SK-N-SH (cell line): ENCODE measurements around the gene AOC1. TPM values are rescaled to one million over a fixed set of nuclear protein-coding genes. Genes with fewer than 3 reads are reported as not detected.

ENCODE experiments used
- CTCF ChIA-PET: fragments of 300-600, 350-600 bp; formaldehyde crosslinking; extraction: SDS; loops from one replicate; lab custom pipeline; 2021; lab: Yijun Ruan, JAX
- POLR2A ChIA-PET: fragments of 350-600 bp; sonication (Branson Sonifier 250); formaldehyde crosslinking; extraction: SDS; loops from one replicate; lab custom pipeline; 2020; ENCODE audit warnings: antibody characterized with exemption, inconsistent platforms; lab: Yijun Ruan, JAX
- DNase-seq: peaks from one replicate; pipeline ENCODE4 v3.0.0; 2012
- H2AFZ ChIP-seq: fragments of 200-600 bp; sonication (generic); 2 replicates; pipeline ENCODE4 v1.8.1; 2016; ENCODE audit warnings: antibody characterized with exemption, mild to moderate bottlenecking, low read depth
- H3F3A ChIP-seq: fragments of 200-600 bp; sonication (generic); replicated peaks from 2 replicates; pipeline ENCODE3; 2016; ENCODE audit warnings: antibody characterized with exemption, mild to moderate bottlenecking; ENCODE audit not compliant: insufficient read depth
- H3K27ac ChIP-seq, 2 experiments: fragments of 200-500 bp in 1 of 2; fragments of 200-600 bp in 1 of 2; sonication (Bioruptor generic) in 1 of 2; sonication (generic), shearing (Covaris generic) in 1 of 2; 2 replicates each; pipeline versions ENCODE4 v1.5.1 to v1.6.1; 2014 to 2016; ENCODE audit warnings: low read depth in 2 of 2, inconsistent platforms in 1 of 2, low read length in 1 of 2, mild to moderate bottlenecking in 1 of 2, mixed read lengths in 1 of 2
- H3K27me3 ChIP-seq: fragments of 200-600 bp; sonication (generic), shearing (Covaris generic); 2 replicates; pipeline ENCODE4 v1.6.1; 2016; ENCODE audit warnings: mixed run types; ENCODE audit not compliant: insufficient read depth
- H3K36me3 ChIP-seq, 2 experiments: fragments of 200-500 bp in 1 of 2; fragments of 200-600 bp in 1 of 2; sonication (Bioruptor generic) in 1 of 2; sonication (generic) in 1 of 2; replicated peaks in 1 of 2; 2 replicates each; pipeline versions ENCODE3 to v1.5.1; 2014 to 2016; ENCODE audit warnings: low read length in 1 of 2, mild to moderate bottlenecking in 1 of 2; ENCODE audit not compliant: insufficient read depth in 2 of 2, control insufficient read depth in 1 of 2
- H3K4me1 ChIP-seq, 2 experiments: fragments of 200-500 bp in 1 of 2; fragments of 200-600 bp in 1 of 2; sonication (Bioruptor generic) in 1 of 2; sonication (generic), shearing (Covaris generic) in 1 of 2; 2 replicates each; pipeline versions ENCODE4 v1.5.1 to v1.6.1; 2014 to 2016; ENCODE audit warnings: low read depth in 1 of 2, low read length in 1 of 2, mixed run types in 1 of 2; ENCODE audit not compliant: insufficient read depth in 2 of 2, control insufficient read depth in 1 of 2
- H3K4me2 ChIP-seq: fragments of 200-600 bp; sonication (generic), shearing (Covaris generic); 2 replicates; pipeline ENCODE4 v1.6.1; 2017; ENCODE audit warnings: mixed run types
- H3K4me3 ChIP-seq, 2 experiments: fragments of 200-500 bp in 1 of 2; fragments of 200-600 bp in 1 of 2; sonication (Bioruptor generic) in 1 of 2; sonication (generic), shearing (Covaris generic) in 1 of 2; 2 replicates each; pipeline versions ENCODE4 v1.5.1 to v1.8.1; 2014 to 2016; ENCODE audit warnings: low read depth in 2 of 2, inconsistent platforms in 1 of 2, low read length in 1 of 2, mild to moderate bottlenecking in 1 of 2, mixed read lengths in 1 of 2, moderate library complexity in 1 of 2
- H3K79me2 ChIP-seq: fragments of 200-600 bp; sonication (generic); 2 replicates; pipeline ENCODE4 v1.8.1; 2017; ENCODE audit warnings: mild to moderate bottlenecking; ENCODE audit not compliant: insufficient read depth
- H3K9ac ChIP-seq: fragments of 200-600 bp; sonication (generic); 2 replicates; pipeline ENCODE4 v1.6.1; 2017; ENCODE audit warnings: mixed run types
- H3K9me2 ChIP-seq: fragments of 200-600 bp; sonication (generic); 2 replicates; pipeline ENCODE4 v1.6.1; 2017; ENCODE audit warnings: mixed run types
- H3K9me3 ChIP-seq: fragments of 200-600 bp; sonication (generic); 2 replicates; pipeline ENCODE4 v1.6.1; 2017; ENCODE audit warnings: mixed run types, mild to moderate bottlenecking, moderate library complexity
- H4K20me1 ChIP-seq: fragments of 200-600 bp; sonication (generic); 2 replicates; pipeline ENCODE4 v1.6.1; 2017; ENCODE audit warnings: mild to moderate bottlenecking, mixed run types; ENCODE audit not compliant: insufficient read depth
- CTCF ChIP-seq: fragments of 200-600 bp; sonication (generic); IDR thresholded peaks from 2 replicates; pipeline ENCODE4 v1.6.1; 2017; ENCODE audit warnings: antibody characterized with exemption, mild to moderate bottlenecking, moderate library complexity
- ELF1 ChIP-seq: IDR thresholded peaks from 2 replicates; pipeline ENCODE4 v1.4.0; 2012
- EP300 ChIP-seq, 2 experiments: IDR thresholded peaks; 2 replicates each; pipeline versions ENCODE4 v1.4.0 to v1.6.1; 2012; ENCODE audit warnings: borderline replicate concordance in 1 of 2, low read depth in 1 of 2, low read length in 1 of 2
- EZH2phosphoT487 ChIP-seq: fragments of 200-600 bp; sonication (generic); IDR thresholded peaks from 2 replicates; pipeline ENCODE4 v1.6.1; 2017; ENCODE audit warnings: low read depth, mixed run types, mild to moderate bottlenecking, antibody characterized with exemption, moderate library complexity, borderline replicate concordance
- FOXM1 ChIP-seq: IDR thresholded peaks from 2 replicates; pipeline ENCODE4 v1.4.0; 2012; ENCODE audit warnings: low read depth, mild to moderate bottlenecking
- GATA2 ChIP-seq: sonication (generic); formaldehyde crosslinking; IDR thresholded peaks from 2 replicates; pipeline ENCODE4 v1.5.0; 2020; ENCODE audit warnings: mild to moderate bottlenecking, missing genetic modification reagents
- IRF3 ChIP-seq: fragments of 150-350 bp; IDR thresholded peaks from 2 replicates; pipeline ENCODE4 v1.6.1; 2016; ENCODE audit warnings: mild to moderate bottlenecking, low read depth, low read length
- MEF2A ChIP-seq: IDR thresholded peaks from 2 replicates; pipeline ENCODE4 v1.4.0; 2012; ENCODE audit warnings: low read depth, borderline replicate concordance
- PBX3 ChIP-seq: IDR thresholded peaks from 2 replicates; pipeline ENCODE4; 2012
- POLR2AphosphoS5 ChIP-seq: IDR thresholded peaks from 2 replicates; pipeline ENCODE4 v1.6.1; 2012; ENCODE audit warnings: low read depth, low read length
- TCF12 ChIP-seq: IDR thresholded peaks from 2 replicates; pipeline ENCODE4 v1.4.0; 2012
- TEAD4 ChIP-seq: IDR thresholded peaks from 2 replicates; pipeline ENCODE4 v1.4.0; 2012; ENCODE audit warnings: mild to moderate bottlenecking, borderline replicate concordance; ENCODE audit not compliant: insufficient read depth
- USF1 ChIP-seq: IDR thresholded peaks from 2 replicates; pipeline ENCODE4 v1.4.0; 2012; ENCODE audit warnings: low read depth, borderline replicate concordance
- YY1 ChIP-seq: IDR thresholded peaks from 2 replicates; pipeline ENCODE4 v1.4.0; 2012; ENCODE audit warnings: low read depth, mild to moderate bottlenecking
- ZBTB33 ChIP-seq: IDR thresholded peaks from 2 replicates; pipeline ENCODE4 v1.4.0; 2012; ENCODE audit warnings: low read depth, borderline replicate concordance
- WGBS: methylation state at CpG from one replicate; pipeline ENCODE4 v1.1.6; 2017; ENCODE audit warnings: low lambda C conversion rate; 5-methylcytosine and 5-hydroxymethylcytosine counted together
- polyA plus RNA-seq, 3 experiments: library from polyadenylated mRNA; depleted of rRNA; stranded (reverse); fragments of >200 nt; gene quantifications; 2 replicates each; pipeline ENCODE4 v1.2.3, GENCODE V29; 2012

Gene AOC1
- polyA plus RNA-seq, 1 of the 3 experiments (the other 2 are of a cell fraction): not detected

GRCh38 chr7:150858236-150859197, 6.2 kb downstream of the AOC1 start:
- no peaks in the 10 kb centered on the region for H3F3A ChIP-seq
- ChIA-PET CTCF (interaction anchor here (0.8 to 3.7 kb wide), 8 partner anchors 11 to 79 kb away, joined by 3 to 18 read pairs (median 4); no protein-coding TSS in a partner anchor), POLR2A (interaction anchor here (1.1 kb wide), 1 partner anchor 70 kb away, joined by 3 read pairs; no protein-coding TSS in a partner anchor)
- no peaks in the 10 kb centered on the region for H3K79me2 ChIP-seq
- DNase-seq: no peak
- H3K4me1 ChIP-seq: peaks cover 0 to 6% of the 10 kb centered on the region in 2 experiments; a peak in 1 of 4 replicates
- no peak overlapping the region for H3K4me2 ChIP-seq
- no peak overlapping the region for H3K4me3 ChIP-seq
- H4K20me1 ChIP-seq: no peaks in the 10 kb centered on the region
- H2AFZ ChIP-seq: no peak overlapping the region
- no peaks in the 10 kb centered on the region; the same call in 1 of the 2 replicates for H3K27me3 ChIP-seq
- H3K36me3 ChIP-seq: no peaks in the 10 kb centered on the region
- H3K27ac ChIP-seq: no peak overlapping the region
- WGBS: 58% methylated on average over 17 of the region's 18 CpGs
- H3K9me3 ChIP-seq: no peaks in the 10 kb centered on the region
- no peaks in the 10 kb centered on the region for H3K9me2 ChIP-seq
- no peak overlapping the region for H3K9ac ChIP-seq
- TF ChIP-seq ELF1: no peak
- TF ChIP-seq GATA2 (CRISPR knock-in tag): no peak
- no peak for TF ChIP-seq MEF2A
- no peak for TF ChIP-seq YY1
- no peak for TF ChIP-seq PBX3
- TF ChIP-seq POLR2AphosphoS5: no peak
- TF ChIP-seq USF1: no peak
- TF ChIP-seq FOXM1: no peak
- TF ChIP-seq CTCF: no peak
- TF ChIP-seq EZH2phosphoT487: no peak
- no peak for TF ChIP-seq IRF3
- TF ChIP-seq TEAD4: no peak
- no peak for TF ChIP-seq TCF12
- TF ChIP-seq EP300 (IDR thresholded peaks at IDR 0.05; ENCODE audit: borderline replicate concordance in 1 of 2, low read depth in 1 of 2, low read length in 1 of 2): no peak
- no peak for TF ChIP-seq ZBTB33
